NCI-H1930 (cell line): ENCODE results near the gene ZBTB9.

ENCODE experiments used
- DNase-seq, 2 experiments: peaks; one replicate each; lab custom pipeline; 2025; lab: John Stamatoyannopoulos, UW

The ZBTB9 gene

GRCh38 chr6:33419580-33420490, 34.5 kb upstream of the ZBTB9 start, which contains the start of gene SYNGAP1:
Gene SYNGAP1 (plus strand): TSS chr6:33420065. CDS start chr6:33420265, 200 bp downstream.
- DNase-seq: no peak

- no peak for DNase-seq
Measured at GRCh38 chr6:33420491-33421343, 33.7 kb upstream of the ZBTB9 start.

- DNase-seq: no peak
Measured at GRCh38 chr6:33421344-33421643, 33.1 kb upstream of the ZBTB9 start.

GRCh38 chr6:33423777-33424176, 30.6 kb upstream of the ZBTB9 start:
- DNase-seq: no peak

GRCh38 chr6:33424855-33425667, 29.3 kb upstream of the ZBTB9 start:
- DNase-seq: no peak

GRCh38 chr6:33425668-33426577, 28.5 kb upstream of the ZBTB9 start:
- peak; percentile 70 to 83 for DNase-seq

- DNase-seq: no peak
Measured at GRCh38 chr6:33426590-33427511, 27.5 kb upstream of the ZBTB9 start.

GRCh38 chr6:33427585-33428223, 26.7 kb upstream of the ZBTB9 start:
- DNase-seq: peak; percentile 27 to 53

GRCh38 chr6:33428224-33428965, 26.0 kb upstream of the ZBTB9 start:
- DNase-seq: peak in 1 of 2 experiments; percentile 16

GRCh38 chr6:33428966-33429749, 25.2 kb upstream of the ZBTB9 start:
- DNase-seq: no peak

- no peak for DNase-seq
Measured at GRCh38 chr6:33429750-33430052, 24.7 kb upstream of the ZBTB9 start.

GRCh38 chr6:33430334-33430733, 24.0 kb upstream of the ZBTB9 start:
- DNase-seq: no peak

GRCh38 chr6:33430991-33431879, 23.1 kb upstream of the ZBTB9 start:
- peak; percentile 22 to 52 for DNase-seq

GRCh38 chr6:33431880-33432541, 22.4 kb upstream of the ZBTB9 start:
- DNase-seq: no peak

- DNase-seq: no peak
Measured at GRCh38 chr6:33432546-33432945, 21.8 kb upstream of the ZBTB9 start.

GRCh38 chr6:33433001-33433543, 21.3 kb upstream of the ZBTB9 start:
- DNase-seq: no peak
